ENCODE data around the gene HAUS5.
"Not testable (repeated sequence)": the region's sequence is repeated elsewhere in the genome, so short reads cannot be mapped to it uniquely, and the experiment has no call there.

- TF ChIP-seq CREB5 (CRISPR knock-in tag; IDR thresholded peaks at IDR 0.05; ENCODE audit: low read depth); TCF4 (CRISPR knock-in tag; IDR thresholded peaks at IDR 0.05; ENCODE audit: borderline replicate concordance); OSR1 (CRISPR knock-in tag; IDR thresholded peaks at IDR 0.05); ZNF565 (CRISPR knock-in tag; conservative IDR thresholded peaks at IDR 0.05; ENCODE audit: low read depth); TSHZ2 (CRISPR knock-in tag; IDR thresholded peaks at IDR 0.05); PPARA (CRISPR knock-in tag; IDR thresholded peaks at IDR 0.05; ENCODE audit: borderline replicate concordance); PATZ1 (CRISPR knock-in tag; IDR thresholded peaks at IDR 0.05; ENCODE audit: borderline replicate concordance); CSRNP3 (CRISPR knock-in tag; IDR thresholded peaks at IDR 0.05): not testable (repeated sequence)
Observed at GRCh38 chr19:35607170-35607569, 5.4 kb upstream of the HAUS5 start.

Data from SK-N-SH treated with all-trans-retinoic acid at 6 μM for 48 hours (cell line).